PC-3 (cell line): ENCODE results near the gene MAEA.

ENCODE experiments used
- EZH2 ChIP-seq: fragments of 300-600 bp; sonication (generic); IDR thresholded peaks from one replicate; pipeline ENCODE4 v1.6.1; 2017; ENCODE audit warnings: antibody characterized with exemption, mild to moderate bottlenecking, low read length; ENCODE audit not compliant: unreplicated experiment
- TF ChIP-seq, protein P1 (sequence below): fragments of 300-600 bp; sonication (generic); conservative IDR thresholded peaks from 2 replicates; pipeline ENCODE4 v1.5.1; 2017; ENCODE audit warnings: antibody characterized with exemption, low read depth, mild to moderate bottlenecking, low read length

DNA sequence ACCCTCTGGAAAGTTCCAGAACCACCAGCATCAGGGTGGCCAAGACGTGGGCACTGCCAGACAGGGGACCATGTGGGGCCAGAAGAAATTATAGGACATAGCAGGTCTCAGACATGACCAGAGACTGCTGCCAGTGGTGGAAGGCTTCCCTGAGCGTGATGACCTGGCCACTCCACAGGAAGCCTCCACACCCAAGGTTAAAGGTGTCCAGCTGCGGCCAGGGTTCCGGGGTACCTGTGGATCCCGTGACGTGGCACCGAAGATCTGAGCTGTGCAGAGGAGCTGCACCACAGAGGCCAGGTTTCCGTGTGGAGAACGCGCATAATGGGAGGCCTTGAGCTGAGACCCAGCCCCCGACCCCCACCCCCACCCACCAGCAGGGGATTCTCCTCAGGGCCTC is 24.3 kb upstream of the MAEA start:
- TF ChIP-seq, protein P1, sequence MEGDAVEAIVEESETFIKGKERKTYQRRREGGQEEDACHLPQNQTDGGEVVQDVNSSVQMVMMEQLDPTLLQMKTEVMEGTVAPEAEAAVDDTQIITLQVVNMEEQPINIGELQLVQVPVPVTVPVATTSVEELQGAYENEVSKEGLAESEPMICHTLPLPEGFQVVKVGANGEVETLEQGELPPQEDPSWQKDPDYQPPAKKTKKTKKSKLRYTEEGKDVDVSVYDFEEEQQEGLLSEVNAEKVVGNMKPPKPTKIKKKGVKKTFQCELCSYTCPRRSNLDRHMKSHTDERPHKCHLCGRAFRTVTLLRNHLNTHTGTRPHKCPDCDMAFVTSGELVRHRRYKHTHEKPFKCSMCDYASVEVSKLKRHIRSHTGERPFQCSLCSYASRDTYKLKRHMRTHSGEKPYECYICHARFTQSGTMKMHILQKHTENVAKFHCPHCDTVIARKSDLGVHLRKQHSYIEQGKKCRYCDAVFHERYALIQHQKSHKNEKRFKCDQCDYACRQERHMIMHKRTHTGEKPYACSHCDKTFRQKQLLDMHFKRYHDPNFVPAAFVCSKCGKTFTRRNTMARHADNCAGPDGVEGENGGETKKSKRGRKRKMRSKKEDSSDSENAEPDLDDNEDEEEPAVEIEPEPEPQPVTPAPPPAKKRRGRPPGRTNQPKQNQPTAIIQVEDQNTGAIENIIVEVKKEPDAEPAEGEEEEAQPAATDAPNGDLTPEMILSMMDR: no peak
- no peak for TF ChIP-seq EZH2
